ENCODE measurements around the gene RELN. TPM values are rescaled to one million over a fixed set of nuclear protein-coding genes. Genes with fewer than 3 reads are reported as not detected.

The RELN gene
- polyA plus RNA-seq, 1 donor (not counting 4 experiments of a cell fraction or from before 2014, with no cell fraction given): not detected

- no peak for FAIRE-seq
- dilution Hi-C loops (cut with MboI; ENCODE audit: extremely low pct_ligation_motif_present, low sequenced_read_pairs): no loop called here
- H3K4me3 ChIP-seq (ENCODE audit: control insufficient read depth in 2 of 3, extremely low read depth in 1 of 3, insufficient read depth in 2 of 3, low read depth in 1 of 3, low read length in 3 of 3): no peak overlapping the region
- DNase-seq (ENCODE audit: low read depth, low spot score): no peak
- no peaks in the 10 kb centered on the region for H3K9me3 ChIP-seq (ENCODE audit: control insufficient read depth, low read depth, low read length)
- H3K4me2 ChIP-seq (ENCODE audit: control insufficient read depth, extremely low read depth, insufficient read depth, low read depth, low read length): no peak overlapping the region
- no peaks in the 10 kb centered on the region for H3K36me3 ChIP-seq (ENCODE audit: control insufficient read depth in 2 of 2, extremely low read depth in 1 of 2, insufficient read depth in 2 of 2, low read length in 2 of 2)
- H3K79me2 ChIP-seq (ENCODE audit: control insufficient read depth, insufficient read depth, low read length): no peaks in the 10 kb centered on the region
- H3K9me1 ChIP-seq (ENCODE audit: control insufficient read depth, extremely low read depth, insufficient read depth, low read length): no peaks in the 10 kb centered on the region
- no peaks in the 10 kb centered on the region for H3K4me1 ChIP-seq (ENCODE audit: control insufficient read depth, extremely low read depth, insufficient read depth, low read length)
- no peak overlapping the region for H3K27ac ChIP-seq (ENCODE audit: control insufficient read depth, insufficient read depth, low read length)
- no peak overlapping the region for H3K9ac ChIP-seq (ENCODE audit: control insufficient read depth, extremely low read depth, insufficient read depth, low read length)
- H4K20me1 ChIP-seq (ENCODE audit: control insufficient read depth, extremely low read depth, insufficient read depth, low read length): no peaks in the 10 kb centered on the region
- H3K27me3 ChIP-seq (ENCODE audit: control insufficient read depth, extremely low read depth, insufficient read depth, low read length): no peaks in the 10 kb centered on the region
- no peak for TF ChIP-seq EZH2 (IDR thresholded peaks at IDR 0.05; ENCODE audit: low read length)
- no peak for TF ChIP-seq CTCF (optimal IDR thresholded peaks at IDR 0.05 in 1 of 3, IDR thresholded peaks at IDR 0.05 in 1 of 3, conservative IDR thresholded peaks at IDR 0.05 in 1 of 3; ENCODE audit: extremely low read depth in 1 of 3, insufficient read depth in 2 of 3, low read length in 3 of 3)
- H2AFZ ChIP-seq (ENCODE audit: control insufficient read depth, low read length): no peak overlapping the region
Observed at GRCh38 chr7:103504505-103505135, 484.8 kb downstream of the RELN start.

GRCh38 chr7:103501206-103501605 lies 488.3 kb downstream of the RELN start:
- no peaks in the 10 kb centered on the region for H3K9me3 ChIP-seq (ENCODE audit: control insufficient read depth, low read depth, low read length)
- no peak overlapping the region for H3K27ac ChIP-seq (ENCODE audit: control insufficient read depth, insufficient read depth, low read length)
- no peaks in the 10 kb centered on the region for H4K20me1 ChIP-seq (ENCODE audit: control insufficient read depth, extremely low read depth, insufficient read depth, low read length)
- H2AFZ ChIP-seq (ENCODE audit: control insufficient read depth, low read length): no peak overlapping the region
- H3K4me2 ChIP-seq (ENCODE audit: control insufficient read depth, extremely low read depth, insufficient read depth, low read depth, low read length): no peak overlapping the region
- H3K4me3 ChIP-seq (ENCODE audit: control insufficient read depth in 2 of 3, extremely low read depth in 1 of 3, insufficient read depth in 2 of 3, low read depth in 1 of 3, low read length in 3 of 3): no peak overlapping the region
- no peaks in the 10 kb centered on the region for H3K36me3 ChIP-seq (ENCODE audit: control insufficient read depth in 2 of 2, extremely low read depth in 1 of 2, insufficient read depth in 2 of 2, low read length in 2 of 2)
- H3K9ac ChIP-seq (ENCODE audit: control insufficient read depth, extremely low read depth, insufficient read depth, low read length): no peak overlapping the region
- H3K9me1 ChIP-seq (ENCODE audit: control insufficient read depth, extremely low read depth, insufficient read depth, low read length): no peaks in the 10 kb centered on the region
- DNase-seq (ENCODE audit: low read depth, low spot score) (no peak), FAIRE-seq (no peak)
- dilution Hi-C loops (cut with MboI; ENCODE audit: extremely low pct_ligation_motif_present, low sequenced_read_pairs): no loop called here
- H3K79me2 ChIP-seq (ENCODE audit: control insufficient read depth, insufficient read depth, low read length): no peaks in the 10 kb centered on the region
- no peaks in the 10 kb centered on the region for H3K4me1 ChIP-seq (ENCODE audit: control insufficient read depth, extremely low read depth, insufficient read depth, low read length)
- no peaks in the 10 kb centered on the region for H3K27me3 ChIP-seq (ENCODE audit: control insufficient read depth, extremely low read depth, insufficient read depth, low read length)
- TF ChIP-seq CTCF (optimal IDR thresholded peaks at IDR 0.05 in 1 of 3, IDR thresholded peaks at IDR 0.05 in 1 of 3, conservative IDR thresholded peaks at IDR 0.05 in 1 of 3; ENCODE audit: extremely low read depth in 1 of 3, insufficient read depth in 2 of 3, low read length in 3 of 3) (no peak), EZH2 (IDR thresholded peaks at IDR 0.05; ENCODE audit: low read length) (no peak)

All from keratinocyte (primary cell).